Naive thymus-derived CD8-positive, alpha-beta T cell (primary cell): ENCODE measurements around the gene TRDMT1. TPM values are rescaled to one million over a fixed set of nuclear protein-coding genes. Genes with fewer than 3 reads are reported as not detected.
A peak's percentile ranks its signal among the peaks of the same experiment; 100 is the strongest.

Experiments
- ATAC-seq, 2 donors: fragments of 150-1000 bp; cut with Tn5 transposase in 1 of 2; sonication (Bioruptor Pico), chemical (Tn5 transposase) in 1 of 2; 1 replicate in 1 of 2; 2 replicates in 1 of 2; pipeline ENCODE4 v1.10.0; 2021; ENCODE audit warnings: mild to moderate bottlenecking in 2 of 2, moderate library complexity in 2 of 2
- POLR2A ChIA-PET: fragments of 350-600 bp; sonication (Branson Sonifier 250); formaldehyde crosslinking; loops from one replicate; lab custom pipeline; 2021; ENCODE audit warnings: antibody characterized with exemption; lab: Charles Lee
- DNase-seq, 10 donors: peaks; one replicate each; pipeline versions ENCODE4 v3.0.0 to v3.0.0-alpha.2; 2020 to 2022
- H3K27ac Mint-ChIP-seq, 10 donors: one replicate each; pipeline ENCODE4 v1.8.0; 2020 to 2022; ENCODE audit warnings: mild to moderate bottlenecking in 10 of 10, mixed read lengths in 10 of 10, moderate library complexity in 4 of 10, inconsistent platforms in 1 of 10
- H3K27me3 Mint-ChIP-seq, 5 donors: one replicate each; pipeline ENCODE4 v1.8.0; 2021 to 2022; ENCODE audit warnings: mixed read lengths in 5 of 5
- H3K36me3 Mint-ChIP-seq, 3 donors: one replicate each; pipeline ENCODE4 v1.8.0; 2020 to 2022; ENCODE audit warnings: mixed read lengths in 3 of 3, mild to moderate bottlenecking in 2 of 3, inconsistent platforms in 1 of 3
- H3K4me1 Mint-ChIP-seq, 4 donors: one replicate each; pipeline ENCODE4 v1.8.0; 2021 to 2022; ENCODE audit warnings: mixed read lengths in 4 of 4
- H3K4me3 Mint-ChIP-seq, 10 donors: one replicate each; pipeline ENCODE4 v1.8.0; 2020 to 2022; ENCODE audit warnings: mild to moderate bottlenecking in 10 of 10, mixed read lengths in 10 of 10, moderate library complexity in 6 of 10, inconsistent platforms in 1 of 10
- H3K9me3 Mint-ChIP-seq, 9 donors: one replicate each; pipeline ENCODE4 v1.8.0; 2020 to 2022; ENCODE audit warnings: mixed read lengths in 9 of 9, mild to moderate bottlenecking in 3 of 9, inconsistent platforms in 1 of 9, moderate library complexity in 1 of 9
- polyA plus RNA-seq, 3 donors: library from polyadenylated mRNA; unstranded; fragments of 300-500 nt; fragmentation: Illumina TruSeq; gene quantifications; one replicate each; pipeline ENCODE4 v1.2.3, GENCODE V29; 2021
- total RNA-seq, 8 experiments: library from RNA in 2 of 8; stranded (reverse) in 2 of 8; gene quantifications; one replicate each; pipeline ENCODE4 v1.2.3 and lab custom pipeline; 2021 to 2026

Gene TRDMT1
- total and polyA plus RNA-seq, 5 experiments from 2014 or later, result 6.9 to 22.6 (median 10.7) TPM

DNA sequence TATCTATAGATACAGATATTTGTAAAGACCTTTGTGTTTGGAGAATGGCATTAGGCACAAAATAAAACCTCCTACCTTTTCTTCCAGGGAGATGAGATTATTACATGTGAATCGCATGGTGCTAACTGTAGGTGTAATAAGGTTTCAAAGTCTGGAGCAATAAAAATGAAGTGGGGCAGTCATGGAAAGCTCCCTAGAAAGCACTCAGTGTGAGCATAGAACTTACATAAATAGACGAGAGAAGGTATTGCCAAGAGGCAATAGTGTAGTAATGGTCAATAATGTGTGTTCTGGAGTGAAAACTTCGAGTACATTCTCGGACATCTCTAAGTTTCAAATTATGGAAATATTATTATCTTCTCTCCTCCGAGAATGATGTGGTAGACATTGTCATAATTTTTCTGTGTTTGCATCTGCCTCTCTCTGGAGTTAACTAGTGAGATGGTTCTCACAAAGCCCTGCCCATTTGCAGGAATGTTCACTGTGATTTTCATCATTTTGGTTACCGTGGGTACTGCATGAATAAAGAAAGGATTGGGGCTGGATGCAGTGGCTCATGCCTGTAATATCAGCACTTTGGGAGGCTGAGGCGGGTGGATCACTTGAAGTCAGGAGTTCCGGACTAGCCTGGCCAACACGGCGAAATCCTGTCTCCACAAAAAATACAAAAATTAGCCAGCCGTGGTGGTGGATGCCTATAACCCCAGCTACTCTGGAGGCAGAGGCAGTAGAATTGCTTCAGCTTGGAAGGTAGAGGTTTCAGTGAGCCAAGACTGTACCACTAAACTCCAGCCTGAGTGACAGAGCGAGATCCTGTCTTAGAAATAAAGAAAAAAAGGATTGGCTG, 37.2 kb upstream of the TRDMT1 start:
- POLR2A ChIA-PET, result interaction anchor here (1.0 kb wide), 1 partner anchor 9 kb away, joined by 4 read pairs; no protein-coding TSS in a partner anchor
- H3K36me3 Mint-ChIP-seq, result peaks cover 4 to 52% (median 24%) of the 10 kb centered on the region in 3 donors
- no peak overlapping the region for H3K4me3 Mint-ChIP-seq
- no peaks in the 10 kb centered on the region for H3K9me3 Mint-ChIP-seq
- ATAC-seq (peak; percentile 18 to 26), DNase-seq (no peak)
- no peaks in the 10 kb centered on the region for H3K27me3 Mint-ChIP-seq
- peak overlapping the region; percentile 11 to 91 (median 70) for H3K27ac Mint-ChIP-seq
- peaks cover 12 to 44% (median 38%) of the 10 kb centered on the region in 4 donors for H3K4me1 Mint-ChIP-seq

GRCh38 chr10:17237915-17238444, 36.5 kb upstream of the TRDMT1 start:
- no peaks in the 10 kb centered on the region for H3K27me3 Mint-ChIP-seq
- H3K4me1 Mint-ChIP-seq, result peaks cover 15 to 47% (median 41%) of the 10 kb centered on the region in 4 donors
- no peak overlapping the region for H3K4me3 Mint-ChIP-seq
- no peak for DNase-seq
- peaks cover 4 to 58% (median 28%) of the 10 kb centered on the region in 3 donors for H3K36me3 Mint-ChIP-seq
- POLR2A ChIA-PET, result interaction anchor here (1.0 kb wide), 1 partner anchor 8 kb away, joined by 4 read pairs; no protein-coding TSS in a partner anchor
- no peaks in the 10 kb centered on the region for H3K9me3 Mint-ChIP-seq
- peak overlapping the region in 9 of 10 donors; percentile 3 to 91 (median 34) for H3K27ac Mint-ChIP-seq
- peak in 1 of 2 donors; percentile 12 for ATAC-seq

DNA sequence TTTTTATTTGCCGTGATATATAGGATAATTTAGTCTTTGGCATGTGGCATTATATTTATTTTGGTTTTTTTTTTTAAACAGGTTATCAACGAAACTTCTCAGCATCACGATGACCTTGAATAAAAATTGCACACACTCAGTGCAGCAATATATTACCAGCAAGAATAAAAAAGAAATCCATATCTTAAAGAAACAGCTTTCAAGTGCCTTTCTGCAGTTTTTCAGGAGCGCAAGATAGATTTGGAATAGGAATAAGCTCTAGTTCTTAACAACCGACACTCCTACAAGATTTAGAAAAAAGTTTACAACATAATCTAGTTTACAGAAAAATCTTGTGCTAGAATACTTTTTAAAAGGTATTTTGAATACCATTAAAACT, 35.7 kb upstream of the TRDMT1 start:
- ATAC-seq, result no peak
- H3K4me1 Mint-ChIP-seq, result peaks cover 15 to 48% (median 42%) of the 10 kb centered on the region in 4 donors
- no peak for DNase-seq
- no peaks in the 10 kb centered on the region for H3K27me3 Mint-ChIP-seq
- peak overlapping the region in 2 of 10 donors; percentile 39 to 90 for H3K27ac Mint-ChIP-seq
- POLR2A ChIA-PET, result no interaction called here
- H3K4me3 Mint-ChIP-seq, result no peak overlapping the region
- H3K36me3 Mint-ChIP-seq, result peaks cover 4 to 65% (median 31%) of the 10 kb centered on the region in 3 donors
- no peaks in the 10 kb centered on the region for H3K9me3 Mint-ChIP-seq

GRCh38 chr10:17236468-17237148, 35.1 kb upstream of the TRDMT1 start:
- H3K4me1 Mint-ChIP-seq, result peaks cover 10 to 48% (median 40%) of the 10 kb centered on the region in 4 donors
- no peaks in the 10 kb centered on the region for H3K9me3 Mint-ChIP-seq
- no peaks in the 10 kb centered on the region for H3K27me3 Mint-ChIP-seq
- ATAC-seq (no peak), DNase-seq (no peak)
- peak overlapping the region in 1 of 10 donors; percentile 2 for H3K4me3 Mint-ChIP-seq
- POLR2A ChIA-PET, result no interaction called here
- peak overlapping the region in 9 of 10 donors; percentile 22 to 90 (median 65) for H3K27ac Mint-ChIP-seq
- peaks cover 4 to 70% (median 34%) of the 10 kb centered on the region in 3 donors for H3K36me3 Mint-ChIP-seq

DNA sequence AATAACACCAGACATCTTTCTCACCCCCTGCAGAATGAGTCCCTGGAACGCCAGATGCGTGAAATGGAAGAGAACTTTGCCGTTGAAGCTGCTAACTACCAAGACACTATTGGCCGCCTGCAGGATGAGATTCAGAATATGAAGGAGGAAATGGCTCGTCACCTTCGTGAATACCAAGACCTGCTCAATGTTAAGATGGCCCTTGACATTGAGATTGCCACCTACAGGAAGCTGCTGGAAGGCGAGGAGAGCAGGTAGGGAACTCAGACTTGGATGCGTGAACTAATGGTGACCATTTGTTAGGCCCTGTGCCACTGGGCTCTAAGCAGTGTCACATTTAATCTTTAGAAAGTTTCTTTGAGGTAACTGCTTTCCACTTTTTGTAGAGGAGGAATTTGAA, 33.7 kb upstream of the TRDMT1 start:
- no peaks in the 10 kb centered on the region for H3K27me3 Mint-ChIP-seq
- peaks cover 10 to 83% (median 42%) of the 10 kb centered on the region in 3 donors for H3K36me3 Mint-ChIP-seq
- ATAC-seq (no peak), DNase-seq (no peak)
- no peaks in the 10 kb centered on the region for H3K9me3 Mint-ChIP-seq
- peak overlapping the region in 3 of 10 donors; percentile 7 to 61 (median 48) for H3K4me3 Mint-ChIP-seq
- H3K27ac Mint-ChIP-seq, result peak overlapping the region in 8 of 10 donors; percentile 63 to 91 (median 84)
- H3K4me1 Mint-ChIP-seq, result peaks cover 16 to 53% (median 48%) of the 10 kb centered on the region in 4 donors
- POLR2A ChIA-PET, result interaction anchor here (1.6 kb wide), 1 partner anchor 21 kb away, joined by 3 read pairs; no protein-coding TSS in a partner anchor

DNA sequence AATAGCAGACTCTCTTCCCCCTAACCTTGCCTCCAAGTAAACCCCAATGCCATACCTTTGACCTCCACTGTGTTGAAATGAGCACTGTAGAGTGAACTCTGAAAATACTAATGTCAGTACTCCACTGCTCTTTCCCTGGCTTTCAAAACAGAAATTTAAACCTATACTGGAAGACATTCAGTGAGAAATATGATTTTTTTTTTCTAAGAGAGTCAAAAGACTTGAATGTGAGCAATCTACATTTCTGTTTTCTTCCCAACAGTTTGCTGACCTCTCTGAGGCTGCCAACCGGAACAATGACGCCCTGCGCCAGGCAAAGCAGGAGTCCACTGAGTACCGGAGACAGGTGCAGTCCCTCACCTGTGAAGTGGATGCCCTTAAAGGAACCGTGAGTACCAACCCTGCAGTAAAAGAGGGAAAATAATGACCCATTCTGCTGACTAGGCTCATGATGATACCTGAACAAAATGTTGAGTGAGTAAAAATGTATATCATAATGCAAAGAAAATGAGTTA, 33.0 kb upstream of the TRDMT1 start:
- peak overlapping the region; percentile 65 to 89 (median 85) for H3K27ac Mint-ChIP-seq
- peak overlapping the region in 6 of 10 donors; percentile 16 to 70 (median 58) for H3K4me3 Mint-ChIP-seq
- POLR2A ChIA-PET, result interaction anchor here (1.6 to 8.3 kb wide), 2 partner anchors 22 to 33 kb away, joined by 3 to 168 read pairs; partner anchors contain the start of gene TRDMT1
- H3K9me3 Mint-ChIP-seq, result no peaks in the 10 kb centered on the region
- H3K4me1 Mint-ChIP-seq, result peaks cover 17 to 53% (median 50%) of the 10 kb centered on the region in 4 donors
- DNase-seq, result no peak
- no peak for ATAC-seq
- no peaks in the 10 kb centered on the region for H3K27me3 Mint-ChIP-seq
- H3K36me3 Mint-ChIP-seq, result peaks cover 10 to 83% (median 42%) of the 10 kb centered on the region in 3 donors

- peaks cover 17 to 53% (median 49%) of the 10 kb centered on the region in 4 donors for H3K4me1 Mint-ChIP-seq
- peak overlapping the region in 8 of 10 donors; percentile 37 to 70 (median 50) for H3K27ac Mint-ChIP-seq
- DNase-seq (no peak), ATAC-seq (no peak)
- H3K36me3 Mint-ChIP-seq, result peaks cover 10 to 78% (median 41%) of the 10 kb centered on the region in 3 donors
- peak overlapping the region in 4 of 10 donors; percentile 18 to 95 (median 60) for H3K4me3 Mint-ChIP-seq
- H3K27me3 Mint-ChIP-seq, result no peaks in the 10 kb centered on the region
- POLR2A ChIA-PET, result interaction anchor here (0.6 to 8.3 kb wide), 4 partner anchors 23 to 223 kb away, joined by 3 to 168 read pairs (median 3); partner anchors contain the start of gene TRDMT1
- H3K9me3 Mint-ChIP-seq, result no peaks in the 10 kb centered on the region
Measured at GRCh38 chr10:17233286-17233991, 32.0 kb upstream of the TRDMT1 start.

DNA sequence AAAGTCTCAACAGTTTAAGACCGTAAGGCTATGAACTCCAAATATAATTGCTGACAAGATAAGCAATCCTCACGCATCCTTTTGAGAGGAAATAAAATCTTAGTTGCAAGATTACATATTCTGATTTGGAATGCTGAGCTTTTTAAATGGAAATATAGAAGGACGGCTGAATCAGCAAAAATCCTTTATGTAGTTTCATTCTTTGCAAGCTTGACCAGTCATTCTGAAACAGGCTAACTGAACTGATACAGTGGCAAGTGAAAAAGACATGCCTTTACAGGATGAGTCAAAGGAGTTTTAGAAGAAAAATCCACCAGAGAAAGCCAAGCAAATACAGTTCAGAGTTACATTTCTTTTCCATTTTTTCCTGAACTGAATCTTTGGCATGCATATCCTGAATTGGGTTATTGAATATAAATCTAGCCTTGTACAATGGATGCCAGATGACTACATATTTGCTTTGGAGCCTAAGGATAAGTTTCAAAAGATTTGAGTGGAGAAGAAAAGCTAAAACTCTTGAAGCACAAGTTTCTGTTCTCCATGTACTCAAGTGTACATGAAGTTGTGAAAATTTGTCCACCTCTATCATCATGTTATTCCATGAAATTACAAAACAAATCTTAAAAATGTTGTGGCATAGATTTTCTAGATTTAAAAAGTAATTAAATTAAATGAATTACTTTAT, 30.9 kb upstream of the TRDMT1 start:
- H3K27me3 Mint-ChIP-seq, result no peaks in the 10 kb centered on the region
- no peak for DNase-seq
- H3K9me3 Mint-ChIP-seq, result no peaks in the 10 kb centered on the region
- peak overlapping the region in 7 of 10 donors; percentile 18 to 99 (median 95) for H3K27ac Mint-ChIP-seq
- H3K4me1 Mint-ChIP-seq, result peaks cover 20 to 58% (median 56%) of the 10 kb centered on the region in 4 donors
- no peak for ATAC-seq
- peak overlapping the region; percentile 14 to 99 (median 62) for H3K4me3 Mint-ChIP-seq
- peaks cover 10 to 69% (median 38%) of the 10 kb centered on the region in 3 donors for H3K36me3 Mint-ChIP-seq
- POLR2A ChIA-PET, result interaction anchor here (1.0 to 8.3 kb wide), 2 partner anchors 25 to 31 kb away, joined by 6 to 168 read pairs; partner anchors contain the start of gene TRDMT1

GRCh38 chr10:17231788-17232187, 30.3 kb upstream of the TRDMT1 start:
- H3K4me1 Mint-ChIP-seq, result peaks cover 26 to 65% (median 62%) of the 10 kb centered on the region in 4 donors
- H3K9me3 Mint-ChIP-seq, result no peaks in the 10 kb centered on the region
- H3K4me3 Mint-ChIP-seq, result peak overlapping the region in 9 of 10 donors; percentile 15 to 99 (median 95)
- DNase-seq, result no peak
- peaks cover 10 to 63% (median 38%) of the 10 kb centered on the region in 3 donors for H3K36me3 Mint-ChIP-seq
- POLR2A ChIA-PET, result interaction anchor here (1.0 to 8.3 kb wide), 2 partner anchors 25 to 30 kb away, joined by 6 to 168 read pairs; partner anchors contain the start of gene TRDMT1
- ATAC-seq, result no peak
- H3K27me3 Mint-ChIP-seq, result no peaks in the 10 kb centered on the region
- peak overlapping the region in 9 of 10 donors; percentile 11 to 100 (median 99) for H3K27ac Mint-ChIP-seq

- peak; percentile 77 to 96 (median 93) for DNase-seq
- Mint-ChIP-seq H3K36me3 (peaks cover 10 to 46% (median 27%) of the 10 kb centered on the region in 3 donors), H3K4me3 (peak overlapping the region; percentile 91 to 99 (median 98))
Measured at GRCh38 chr10:17229967-17230682, 28.7 kb upstream of the TRDMT1 start.

More at GRCh38 chr10:17229967-17230682, 28.7 kb upstream of the TRDMT1 start:
- no peaks in the 10 kb centered on the region for H3K27me3 Mint-ChIP-seq
- POLR2A ChIA-PET, result interaction anchor here (0.6 to 8.3 kb wide), 35 partner anchors 8 to 793 kb away, joined by 3 to 168 read pairs (median 5); partner anchors contain the start of genes PTER, RSU1, STAM and TRDMT1
- peak overlapping the region; percentile 95 to 100 (median 99) for H3K27ac Mint-ChIP-seq
- H3K4me1 Mint-ChIP-seq, result peaks cover 28 to 64% (median 61%) of the 10 kb centered on the region in 4 donors
- H3K9me3 Mint-ChIP-seq, result no peaks in the 10 kb centered on the region
- peak; percentile 55 to 63 for ATAC-seq
